ENCODE measurements around the gene LRCH3. TPM values are rescaled to one million over a fixed set of nuclear protein-coding genes. Genes with fewer than 3 reads are reported as not detected.

LRCH3 gene
- total and polyA plus RNA-seq, 2 of the 13 experiments (the other 11 are each of a cell fraction or from before 2014, with no cell fraction given), result 25.5 to 103 TPM

DNA sequence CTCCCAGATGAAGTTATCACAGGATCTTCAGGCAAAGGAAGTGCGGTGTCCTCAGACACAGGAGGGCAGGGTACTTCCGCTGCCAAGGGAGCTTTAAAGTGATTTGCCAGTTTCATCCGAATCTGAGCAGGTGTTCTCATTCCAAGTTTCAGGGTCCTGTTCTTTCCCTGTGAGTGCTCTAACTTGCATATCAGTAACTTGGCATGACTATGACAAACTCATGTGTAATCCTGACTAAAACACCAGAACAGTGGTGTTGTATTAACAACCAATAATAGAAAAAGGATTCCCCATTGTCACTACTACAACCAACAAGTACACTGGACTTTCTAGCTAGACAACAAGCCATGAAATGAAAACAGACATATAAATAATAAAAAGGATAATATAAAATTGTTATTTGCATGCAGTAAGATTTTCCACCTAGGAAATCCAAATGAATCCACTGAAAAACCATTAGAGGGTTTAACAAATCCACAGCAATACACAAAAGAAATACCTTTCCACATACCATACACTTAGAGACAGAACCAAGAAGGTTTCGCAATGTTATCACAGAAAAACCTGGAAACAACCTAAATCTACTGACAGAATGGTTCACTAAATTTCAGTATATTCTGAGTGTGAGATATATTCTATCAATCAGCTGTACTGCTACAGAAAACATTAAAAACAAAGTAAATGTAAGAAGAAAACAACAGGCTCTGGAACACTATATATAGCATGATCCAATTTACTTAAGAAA lies 118.1 kb downstream of the LRCH3 start:
- Histone ChIP-seq H3K9me3 (ENCODE audit: low read length) (no peaks in the 10 kb centered on the region), H4K20me1 (ENCODE audit: insufficient read depth, low read length) (no peaks in the 10 kb centered on the region), H3K27ac (ENCODE audit: extremely low read length, insufficient read depth, low read length) (no peak overlapping the region), H3K79me2 (ENCODE audit: insufficient read depth, low read length) (no peaks in the 10 kb centered on the region), H3K4me2 (ENCODE audit: low read depth, low read length) (no peak overlapping the region), H3K27me3 (ENCODE audit: control insufficient read depth in 1 of 2, insufficient read depth in 2 of 2, low read length in 2 of 2) (no peaks in the 10 kb centered on the region), H3K36me3 (replicated peaks in 1 of 2; ENCODE audit: control insufficient read depth in 1 of 2, insufficient read depth in 2 of 2, low read length in 2 of 2) (no peaks in the 10 kb centered on the region), H3K4me1 (ENCODE audit: insufficient read depth, low read length) (no peaks in the 10 kb centered on the region), H2AFZ (ENCODE audit: low read length) (no peak overlapping the region), H3K9ac (ENCODE audit: insufficient read depth, low read depth, low read length) (no peak overlapping the region), H3K4me3 (replicated peaks in 1 of 3; ENCODE audit: insufficient read depth in 1 of 3, low read depth in 2 of 3, low read length in 3 of 3) (no peak overlapping the region)
- WGBS (ENCODE audit: low lambda C conversion rate), result 67% methylated on average over 4 of the region's 4 CpGs
- TF ChIP-seq ZNF562 (CRISPR knock-in tag; IDR thresholded peaks at IDR 0.05; ENCODE audit: borderline replicate concordance) (no peak), CEBPB (IDR thresholded peaks at IDR 0.05; ENCODE audit: borderline replicate concordance, low read depth, low read length) (peak; percentile 66; the same call in 1 of the 2 replicates)
- ChIA-PET POLR2A (no interaction called here), CTCF (ENCODE audit: low intra/inter-chr PET ratio, low total read pairs) (no interaction called here)
- BruUV-seq (replicated peaks), result no TSS peak
- FAIRE-seq, result no peak
- ATAC-seq, result no peak
- in situ Hi-C loops (cut with HindIII; ENCODE audit: extremely low pct_ligation_motif_present, low pct_unique_long_range_greater_than_20kb) (loop anchor here (5.0 kb wide), 1 partner anchor 33 kb away; no protein-coding TSS in a partner anchor), intact Hi-C loops (cut with micrococcal nuclease; ENCODE audit: unreplicated experiment) (loop anchor here (5.0 to 10.0 kb wide), 2 partner anchors 166 to 238 kb away; no protein-coding TSS in a partner anchor)
- DNase-seq (ENCODE audit: low spot score), result no peak

GRCh38 chr3:197912741-197913476 lies 121.9 kb downstream of the LRCH3 start:
- no peak overlapping the region for H3K27ac ChIP-seq (ENCODE audit: extremely low read length, insufficient read depth, low read length)
- no peaks in the 10 kb centered on the region for H3K79me2 ChIP-seq (ENCODE audit: insufficient read depth, low read length)
- no peaks in the 10 kb centered on the region for H3K9me3 ChIP-seq (ENCODE audit: low read length)
- POLR2A ChIA-PET, result no interaction called here
- H3K4me1 ChIP-seq (ENCODE audit: insufficient read depth, low read length), result no peaks in the 10 kb centered on the region
- TF ChIP-seq, protein P1, sequence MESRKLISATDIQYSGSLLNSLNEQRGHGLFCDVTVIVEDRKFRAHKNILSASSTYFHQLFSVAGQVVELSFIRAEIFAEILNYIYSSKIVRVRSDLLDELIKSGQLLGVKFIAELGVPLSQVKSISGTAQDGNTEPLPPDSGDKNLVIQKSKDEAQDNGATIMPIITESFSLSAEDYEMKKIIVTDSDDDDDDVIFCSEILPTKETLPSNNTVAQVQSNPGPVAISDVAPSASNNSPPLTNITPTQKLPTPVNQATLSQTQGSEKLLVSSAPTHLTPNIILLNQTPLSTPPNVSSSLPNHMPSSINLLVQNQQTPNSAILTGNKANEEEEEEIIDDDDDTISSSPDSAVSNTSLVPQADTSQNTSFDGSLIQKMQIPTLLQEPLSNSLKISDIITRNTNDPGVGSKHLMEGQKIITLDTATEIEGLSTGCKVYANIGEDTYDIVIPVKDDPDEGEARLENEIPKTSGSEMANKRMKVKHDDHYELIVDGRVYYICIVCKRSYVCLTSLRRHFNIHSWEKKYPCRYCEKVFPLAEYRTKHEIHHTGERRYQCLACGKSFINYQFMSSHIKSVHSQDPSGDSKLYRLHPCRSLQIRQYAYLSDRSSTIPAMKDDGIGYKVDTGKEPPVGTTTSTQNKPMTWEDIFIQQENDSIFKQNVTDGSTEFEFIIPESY (CRISPR knock-in tag; IDR thresholded peaks at IDR 0.05), result 0 out of 2 replicates have a peak, but pooled peaks have one; percentile 16
- TF ChIP-seq SAFB2 (CRISPR knock-in tag; IDR thresholded peaks at IDR 0.05; ENCODE audit: borderline replicate concordance, low read depth) (no peak), ZNF263 (CRISPR knock-in tag; IDR thresholded peaks at IDR 0.05) (0 out of 2 replicates have a peak, but pooled peaks have one; percentile 41), ATF7-NPFF (CRISPR knock-in tag; IDR thresholded peaks at IDR 0.05; ENCODE audit: low read depth) (no peak), NFIB (CRISPR knock-in tag; IDR thresholded peaks at IDR 0.05; ENCODE audit: borderline replicate concordance) (no peak)
- intact Hi-C loops (cut with micrococcal nuclease; ENCODE audit: unreplicated experiment) (no loop called here), in situ Hi-C loops (cut with HindIII; ENCODE audit: extremely low pct_ligation_motif_present, low pct_unique_long_range_greater_than_20kb) (no loop called here)
- no peak overlapping the region for H3K4me2 ChIP-seq (ENCODE audit: low read depth, low read length)
- H2AFZ ChIP-seq (ENCODE audit: low read length), result no peak overlapping the region
- CTCF ChIA-PET (ENCODE audit: low intra/inter-chr PET ratio, low total read pairs), result no interaction called here
- H3K27me3 ChIP-seq (ENCODE audit: control insufficient read depth in 1 of 2, insufficient read depth in 2 of 2, low read length in 2 of 2), result no peaks in the 10 kb centered on the region
- ATAC-seq, result no peak; the same call in 2 of the 3 replicates
- 71% methylated on average over 33 of the region's 33 CpGs for WGBS (ENCODE audit: low lambda C conversion rate)
- H3K9ac ChIP-seq (ENCODE audit: insufficient read depth, low read depth, low read length), result no peak overlapping the region
- H4K20me1 ChIP-seq (ENCODE audit: insufficient read depth, low read length), result no peaks in the 10 kb centered on the region
- DNase-seq (ENCODE audit: low spot score), result no peak
- no peak overlapping the region for H3K4me3 ChIP-seq (replicated peaks in 1 of 3; ENCODE audit: insufficient read depth in 1 of 3, low read depth in 2 of 3, low read length in 3 of 3)
- H3K36me3 ChIP-seq (replicated peaks in 1 of 2; ENCODE audit: control insufficient read depth in 1 of 2, insufficient read depth in 2 of 2, low read length in 2 of 2), result no peaks in the 10 kb centered on the region
- no TSS peak for BruUV-seq (replicated peaks)
- FAIRE-seq, result no peak
